GM23338 (cell line): ENCODE measurements around the gene MAT2A.

Experiments
- EZH2phosphoT487 ChIP-seq: fragments of 200-600 bp; sonication (generic); IDR thresholded peaks from one replicate; pipeline ENCODE4 v1.8.1; 2018; ENCODE audit warnings: antibody characterized with exemption; ENCODE audit not compliant: unreplicated experiment
- POLR2AphosphoS5 ChIP-seq: IDR thresholded peaks from 2 replicates; pipeline ENCODE4 v1.6.1; 2016; ENCODE audit warnings: antibody characterized with exemption, low read depth
- TF ChIP-seq, protein P1 (sequence below), 2 experiments: fragments of 200-600 bp in 1 of 2; sonication (generic) in 1 of 2; conservative IDR thresholded peaks; 2 replicates each; pipeline versions ENCODE4 v1.5.1 to v1.6.1; 2016 to 2017; ENCODE audit warnings: antibody characterized with exemption in 2 of 2, low read depth in 2 of 2, mild to moderate bottlenecking in 2 of 2, moderate library complexity in 1 of 2

DNA sequence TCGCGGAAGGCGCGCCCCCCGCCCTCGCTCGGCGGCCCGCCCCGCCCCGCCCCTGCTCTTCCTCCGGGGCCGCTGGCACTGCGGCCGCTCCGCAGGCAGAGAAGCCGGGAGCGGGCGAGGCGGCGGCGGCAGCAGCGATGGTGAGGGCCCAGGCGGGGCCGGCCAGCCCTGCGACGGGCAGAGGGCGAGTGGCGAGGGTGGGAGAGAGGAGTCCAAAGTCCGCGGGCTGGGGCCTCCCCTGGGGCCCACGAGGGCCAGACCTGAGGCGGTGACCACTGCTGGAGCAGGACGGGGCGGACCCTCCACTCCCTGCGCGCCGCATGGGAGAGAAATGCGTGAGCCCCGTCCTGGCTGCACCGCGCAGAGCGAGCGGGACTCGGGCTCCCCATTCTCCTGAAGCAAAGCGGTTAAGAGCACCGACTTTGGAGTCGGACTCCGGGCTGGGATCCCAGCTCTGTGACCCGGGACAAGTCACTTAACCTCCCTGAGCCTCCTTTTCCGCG is 45.4 kb downstream of the MAT2A start, which contains the start of gene VAMP5:
- TF ChIP-seq POLR2AphosphoS5 (peak; percentile 48; the same call in 1 of the 2 replicates), EZH2phosphoT487 (no peak)
- TF ChIP-seq, protein P1, sequence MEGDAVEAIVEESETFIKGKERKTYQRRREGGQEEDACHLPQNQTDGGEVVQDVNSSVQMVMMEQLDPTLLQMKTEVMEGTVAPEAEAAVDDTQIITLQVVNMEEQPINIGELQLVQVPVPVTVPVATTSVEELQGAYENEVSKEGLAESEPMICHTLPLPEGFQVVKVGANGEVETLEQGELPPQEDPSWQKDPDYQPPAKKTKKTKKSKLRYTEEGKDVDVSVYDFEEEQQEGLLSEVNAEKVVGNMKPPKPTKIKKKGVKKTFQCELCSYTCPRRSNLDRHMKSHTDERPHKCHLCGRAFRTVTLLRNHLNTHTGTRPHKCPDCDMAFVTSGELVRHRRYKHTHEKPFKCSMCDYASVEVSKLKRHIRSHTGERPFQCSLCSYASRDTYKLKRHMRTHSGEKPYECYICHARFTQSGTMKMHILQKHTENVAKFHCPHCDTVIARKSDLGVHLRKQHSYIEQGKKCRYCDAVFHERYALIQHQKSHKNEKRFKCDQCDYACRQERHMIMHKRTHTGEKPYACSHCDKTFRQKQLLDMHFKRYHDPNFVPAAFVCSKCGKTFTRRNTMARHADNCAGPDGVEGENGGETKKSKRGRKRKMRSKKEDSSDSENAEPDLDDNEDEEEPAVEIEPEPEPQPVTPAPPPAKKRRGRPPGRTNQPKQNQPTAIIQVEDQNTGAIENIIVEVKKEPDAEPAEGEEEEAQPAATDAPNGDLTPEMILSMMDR (conservative IDR thresholded peaks at IDR 0.05; ENCODE audit: low read depth in 2 of 2) = no peak
